ENCODE data around the gene RAD9A. TPM values are rescaled to one million over a fixed set of nuclear protein-coding genes. Genes with fewer than 3 reads are reported as not detected.

The RAD9A gene
- total and polyA plus RNA-seq, 3 experiments from 2014 or later, result 9.4 to 38.8 (median 36.8) TPM

- H3K4me1 Mint-ChIP-seq, result peaks cover 76 to 93% (median 82%) of the 10 kb centered on the region in 3 donors
- Histone ChIP-seq H3K4me3 (ENCODE audit: low read length) (peak overlapping the region; percentile 82), H3K4me1 (ENCODE audit: insufficient read depth, low read length) (peaks cover 93% of the 10 kb centered on the region), H3K9me3 (ENCODE audit: low read length) (no peaks in the 10 kb centered on the region), H3K36me3 (ENCODE audit: insufficient read depth, low read length) (peaks cover 12% of the 10 kb centered on the region), H3K27ac (ENCODE audit: low read depth, low read length) (peak overlapping the region; percentile 38), H3K27me3 (ENCODE audit: insufficient read depth, low read length, poor library complexity, severe bottlenecking) (no peaks in the 10 kb centered on the region)
- ChIA-PET POLR2A (interaction anchor here (1.0 to 3.8 kb wide), 10 partner anchors 10 to 74 kb away, joined by 3 to 77 read pairs (median 6); partner anchors contain the start of genes AIP, PTPRCAP, RAD9A and RPS6KB2), CTCF (interaction anchor here (1.0 to 2.4 kb wide), 13 partner anchors 9 to 58 kb away, joined by 3 to 14 read pairs (median 4); partner anchors contain the start of genes PTPRCAP, RAD9A and RPS6KB2)
- H3K4me3 Mint-ChIP-seq, result peak overlapping the region; percentile 95 to 99 (median 98)
- DNase-seq, result peak; percentile 62 to 89 (median 83)
- peak overlapping the region; percentile 45 to 99 (median 92) for H3K27ac Mint-ChIP-seq
- peaks cover 6 to 49% (median 9%) of the 10 kb centered on the region in 3 donors for H3K36me3 Mint-ChIP-seq
- peaks cover 0 to 2% of the 10 kb centered on the region in 2 donors for H3K27me3 Mint-ChIP-seq
- no peaks in the 10 kb centered on the region for H3K9me3 Mint-ChIP-seq
Observed at GRCh38 chr11:67409261-67409666, 17.5 kb downstream of the RAD9A start.

- no peak for DNase-seq
- ChIA-PET CTCF (interaction anchor here (1.0 to 1.5 kb wide), 4 partner anchors 18 to 29 kb away, joined by 3 to 7 read pairs (median 3); partner anchors contain the start of genes RAD9A and RPS6KB2), POLR2A (interaction anchor here (1.2 to 3.8 kb wide), 4 partner anchors 9 to 27 kb away, joined by 5 to 77 read pairs (median 22); partner anchors contain the start of genes PTPRCAP and RAD9A)
- Mint-ChIP-seq H3K9me3 (no peaks in the 10 kb centered on the region), H3K4me3 (peak overlapping the region; percentile 83 to 99 (median 88)), H3K4me1 (peaks cover 78 to 89% (median 80%) of the 10 kb centered on the region in 3 donors), H3K27me3 (peaks cover 0 to 2% of the 10 kb centered on the region in 2 donors), H3K36me3 (peaks cover 5 to 43% (median 6%) of the 10 kb centered on the region in 3 donors), H3K27ac (peak overlapping the region; percentile 74 to 99 (median 93))
- peak overlapping the region; percentile 38 for H3K27ac ChIP-seq (ENCODE audit: low read depth, low read length)
- peak overlapping the region; percentile 82 for H3K4me3 ChIP-seq (ENCODE audit: low read length)
- peaks cover 94% of the 10 kb centered on the region for H3K4me1 ChIP-seq (ENCODE audit: insufficient read depth, low read length)
- H3K27me3 ChIP-seq (ENCODE audit: insufficient read depth, low read length, poor library complexity, severe bottlenecking), result no peaks in the 10 kb centered on the region
- H3K36me3 ChIP-seq (ENCODE audit: insufficient read depth, low read length), result peaks cover 12% of the 10 kb centered on the region
- no peaks in the 10 kb centered on the region for H3K9me3 ChIP-seq (ENCODE audit: low read length)
Observed at GRCh38 chr11:67409781-67410368, 18.1 kb downstream of the RAD9A start.

GRCh38 chr11:67410369-67410831 is 18.6 kb downstream of the RAD9A start:
- peaks cover 78 to 89% (median 80%) of the 10 kb centered on the region in 3 donors for H3K4me1 Mint-ChIP-seq
- peak overlapping the region; percentile 82 for H3K4me3 ChIP-seq (ENCODE audit: low read length)
- H3K36me3 Mint-ChIP-seq, result peaks cover 3 to 38% (median 6%) of the 10 kb centered on the region in 3 donors
- H3K9me3 Mint-ChIP-seq, result no peaks in the 10 kb centered on the region
- peak overlapping the region; percentile 38 for H3K27ac ChIP-seq (ENCODE audit: low read depth, low read length)
- no peak for DNase-seq
- POLR2A ChIA-PET, result interaction anchor here (1.0 to 4.1 kb wide), 2 partner anchors 9 to 27 kb away, joined by 3 to 28 read pairs; partner anchors contain the start of gene PTPRCAP
- peaks cover 0 to 2% of the 10 kb centered on the region in 2 donors for H3K27me3 Mint-ChIP-seq
- CTCF ChIA-PET, result no interaction called here
- H3K4me3 Mint-ChIP-seq, result peak overlapping the region; percentile 72 to 97 (median 88)
- H3K4me1 ChIP-seq (ENCODE audit: insufficient read depth, low read length), result peaks cover 93% of the 10 kb centered on the region
- H3K27ac Mint-ChIP-seq, result peak overlapping the region; percentile 84 to 99 (median 93)
- H3K9me3 ChIP-seq (ENCODE audit: low read length), result no peaks in the 10 kb centered on the region
- peaks cover 6% of the 10 kb centered on the region for H3K36me3 ChIP-seq (ENCODE audit: insufficient read depth, low read length)
- no peaks in the 10 kb centered on the region for H3K27me3 ChIP-seq (ENCODE audit: insufficient read depth, low read length, poor library complexity, severe bottlenecking)

- no peaks in the 10 kb centered on the region for H3K9me3 ChIP-seq (ENCODE audit: low read length)
- CTCF ChIA-PET, result interaction anchor here (1.4 kb wide), 1 partner anchor 18 kb away, joined by 3 read pairs; no protein-coding TSS in a partner anchor
- peak overlapping the region; percentile 23 to 97 (median 72) for H3K4me3 Mint-ChIP-seq
- POLR2A ChIA-PET, result interaction anchor here (1.0 to 4.1 kb wide), 5 partner anchors 10 to 58 kb away, joined by 3 to 28 read pairs (median 5); partner anchors contain the start of genes POLD4 and PTPRCAP
- H3K27ac Mint-ChIP-seq, result peak overlapping the region; percentile 11 to 99 (median 72)
- H3K36me3 Mint-ChIP-seq, result peaks cover 3 to 32% (median 6%) of the 10 kb centered on the region in 3 donors
- H3K4me3 ChIP-seq (ENCODE audit: low read length), result peak overlapping the region; percentile 21
- H3K27me3 Mint-ChIP-seq, result peaks cover 0 to 2% of the 10 kb centered on the region in 2 donors
- H3K4me1 Mint-ChIP-seq, result peaks cover 76 to 85% (median 78%) of the 10 kb centered on the region in 3 donors
- no peaks in the 10 kb centered on the region for H3K27me3 ChIP-seq (ENCODE audit: insufficient read depth, low read length, poor library complexity, severe bottlenecking)
- H3K27ac ChIP-seq (ENCODE audit: low read depth, low read length), result no peak overlapping the region
- no peaks in the 10 kb centered on the region for H3K36me3 ChIP-seq (ENCODE audit: insufficient read depth, low read length)
- no peaks in the 10 kb centered on the region for H3K9me3 Mint-ChIP-seq
- DNase-seq, result no peak
- peaks cover 89% of the 10 kb centered on the region for H3K4me1 ChIP-seq (ENCODE audit: insufficient read depth, low read length)
Observed at GRCh38 chr11:67410984-67411784, 19.4 kb downstream of the RAD9A start.

- Histone ChIP-seq H3K36me3 (ENCODE audit: insufficient read depth, low read length) (no peaks in the 10 kb centered on the region), H3K4me1 (ENCODE audit: insufficient read depth, low read length) (peaks cover 89% of the 10 kb centered on the region), H3K9me3 (ENCODE audit: low read length) (no peaks in the 10 kb centered on the region), H3K27me3 (ENCODE audit: insufficient read depth, low read length, poor library complexity, severe bottlenecking) (no peaks in the 10 kb centered on the region), H3K4me3 (ENCODE audit: low read length) (peak overlapping the region; percentile 21), H3K27ac (ENCODE audit: low read depth, low read length) (no peak overlapping the region)
- POLR2A ChIA-PET, result interaction anchor here (1.1 to 4.1 kb wide), 6 partner anchors 7 to 59 kb away, joined by 3 to 30 read pairs (median 10); partner anchors contain the start of genes POLD4, PPP1CA, PTPRCAP and TBC1D10C
- H3K27ac Mint-ChIP-seq, result peak overlapping the region in 7 of 8 donors; percentile 26 to 90 (median 63)
- CTCF ChIA-PET, result interaction anchor here (1.4 to 9.8 kb wide), 4 partner anchors 9 to 26 kb away, joined by 3 to 108 read pairs (median 10); partner anchors contain the start of genes PPP1CA, PTPRCAP and TBC1D10C
- peaks cover 3 to 26% (median 6%) of the 10 kb centered on the region in 3 donors for H3K36me3 Mint-ChIP-seq
- H3K4me3 Mint-ChIP-seq, result peak overlapping the region in 4 of 7 donors; percentile 13 to 97 (median 52)
- no peak for DNase-seq
- peaks cover 78 to 85% (median 79%) of the 10 kb centered on the region in 3 donors for H3K4me1 Mint-ChIP-seq
- peaks cover 0 to 2% of the 10 kb centered on the region in 2 donors for H3K27me3 Mint-ChIP-seq
- no peaks in the 10 kb centered on the region for H3K9me3 Mint-ChIP-seq
Observed at GRCh38 chr11:67411785-67412152, 20.0 kb downstream of the RAD9A start.

GRCh38 chr11:67412495-67413179 is 20.9 kb downstream of the RAD9A start:
- H3K27ac ChIP-seq (ENCODE audit: low read depth, low read length), result no peak overlapping the region
- CTCF ChIA-PET, result interaction anchor here (1.4 to 9.8 kb wide), 5 partner anchors 10 to 61 kb away, joined by 3 to 108 read pairs (median 6); partner anchors contain the start of genes PPP1CA, PTPRCAP and TBC1D10C
- peaks cover 75 to 84% (median 75%) of the 10 kb centered on the region in 3 donors for H3K4me1 Mint-ChIP-seq

More at GRCh38 chr11:67412495-67413179, 20.9 kb downstream of the RAD9A start:
- POLR2A ChIA-PET, result interaction anchor here (0.6 to 4.1 kb wide), 9 partner anchors 8 to 60 kb away, joined by 3 to 30 read pairs (median 9); partner anchors contain the start of genes POLD4, PPP1CA, PTPRCAP and TBC1D10C
- Histone ChIP-seq H3K4me3 (ENCODE audit: low read length) (no peak overlapping the region), H3K9me3 (ENCODE audit: low read length) (no peaks in the 10 kb centered on the region), H3K36me3 (ENCODE audit: insufficient read depth, low read length) (no peaks in the 10 kb centered on the region), H3K4me1 (ENCODE audit: insufficient read depth, low read length) (peaks cover 89% of the 10 kb centered on the region), H3K27me3 (ENCODE audit: insufficient read depth, low read length, poor library complexity, severe bottlenecking) (no peaks in the 10 kb centered on the region)
- Mint-ChIP-seq H3K27ac (peak overlapping the region in 4 of 8 donors; percentile 44 to 90 (median 70)), H3K27me3 (no peaks in the 10 kb centered on the region), H3K9me3 (no peaks in the 10 kb centered on the region), H3K36me3 (peaks cover 0 to 18% (median 0%) of the 10 kb centered on the region in 3 donors), H3K4me3 (peak overlapping the region in 5 of 7 donors; percentile 15 to 97 (median 63))
- DNase-seq, result no peak

All from CD8-positive, alpha-beta memory T cell (primary cell).